GM10266 (cell line): Measurements from ENCODE around the gene TPX2.

Experiments used
- DNase-seq: peaks from one replicate; pipeline ENCODE4 v3.0.0; 2012; ENCODE audit errors: extremely low spot score
- TF ChIP-seq, protein P1 (sequence below): IDR thresholded peaks from 2 replicates; pipeline ENCODE4 v1.5.1; 2012; ENCODE audit warnings: mild to moderate bottlenecking, low read depth; ENCODE audit not compliant: control insufficient read depth, insufficient read depth; ENCODE audit errors: missing control alignments

TPX2 gene

DNA sequence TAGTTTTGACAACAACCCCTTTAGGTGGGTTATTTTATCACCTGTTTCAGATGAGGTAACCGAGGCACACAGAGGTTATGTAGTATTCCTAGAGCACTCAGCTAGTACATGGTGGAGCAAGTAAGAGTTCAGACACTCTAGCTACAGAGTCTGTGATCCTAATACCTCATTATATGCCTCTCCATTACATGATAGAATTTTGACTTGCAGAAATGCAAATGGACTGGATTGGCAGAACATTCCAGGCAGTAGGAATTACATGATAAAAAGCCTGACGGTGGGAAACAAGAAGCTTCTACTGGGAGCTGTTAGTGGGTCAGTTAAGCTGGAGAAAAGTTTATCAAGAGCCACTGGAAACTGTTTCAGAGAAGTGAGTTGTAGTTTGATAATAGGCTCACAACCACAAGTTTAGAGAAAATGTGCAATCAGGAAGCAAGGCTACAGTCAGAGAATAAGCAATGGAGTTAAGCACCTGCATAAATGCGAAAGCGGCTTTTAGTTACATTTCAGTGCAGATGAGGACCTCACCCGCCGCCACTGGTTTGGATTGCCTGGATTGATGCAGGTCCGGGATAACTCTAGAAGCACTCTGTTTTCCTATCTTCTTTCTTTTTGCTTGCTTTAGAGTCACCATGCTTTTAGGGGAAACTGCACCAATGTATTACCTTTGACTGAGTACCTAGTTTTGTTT lies 45.4 kb downstream of the TPX2 start:
- no peak for DNase-seq

DNA sequence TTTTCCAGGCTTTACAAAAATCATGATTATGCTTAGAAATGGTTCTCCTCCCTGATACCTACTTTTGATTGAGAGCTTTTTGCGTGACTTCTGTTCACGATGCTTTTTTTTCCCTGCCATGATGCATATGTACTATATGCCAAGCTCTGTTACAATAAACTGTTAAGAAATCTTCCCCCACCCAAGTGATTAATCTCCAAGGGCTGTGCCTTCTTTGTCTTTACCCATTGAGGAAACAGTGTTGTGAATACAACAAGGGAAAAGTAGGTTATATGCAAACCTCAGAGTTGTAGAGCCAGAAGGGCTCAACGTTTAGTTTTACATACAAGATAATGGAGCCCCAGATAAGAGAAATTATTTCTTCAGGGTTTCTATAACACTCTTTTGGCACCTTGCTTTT lies 46.0 kb downstream of the TPX2 start:
- no peak for DNase-seq
- TF ChIP-seq, protein P1, sequence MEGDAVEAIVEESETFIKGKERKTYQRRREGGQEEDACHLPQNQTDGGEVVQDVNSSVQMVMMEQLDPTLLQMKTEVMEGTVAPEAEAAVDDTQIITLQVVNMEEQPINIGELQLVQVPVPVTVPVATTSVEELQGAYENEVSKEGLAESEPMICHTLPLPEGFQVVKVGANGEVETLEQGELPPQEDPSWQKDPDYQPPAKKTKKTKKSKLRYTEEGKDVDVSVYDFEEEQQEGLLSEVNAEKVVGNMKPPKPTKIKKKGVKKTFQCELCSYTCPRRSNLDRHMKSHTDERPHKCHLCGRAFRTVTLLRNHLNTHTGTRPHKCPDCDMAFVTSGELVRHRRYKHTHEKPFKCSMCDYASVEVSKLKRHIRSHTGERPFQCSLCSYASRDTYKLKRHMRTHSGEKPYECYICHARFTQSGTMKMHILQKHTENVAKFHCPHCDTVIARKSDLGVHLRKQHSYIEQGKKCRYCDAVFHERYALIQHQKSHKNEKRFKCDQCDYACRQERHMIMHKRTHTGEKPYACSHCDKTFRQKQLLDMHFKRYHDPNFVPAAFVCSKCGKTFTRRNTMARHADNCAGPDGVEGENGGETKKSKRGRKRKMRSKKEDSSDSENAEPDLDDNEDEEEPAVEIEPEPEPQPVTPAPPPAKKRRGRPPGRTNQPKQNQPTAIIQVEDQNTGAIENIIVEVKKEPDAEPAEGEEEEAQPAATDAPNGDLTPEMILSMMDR: no peak

More for the DNA sequence above, 45.4 kb downstream of the TPX2 start:
- TF ChIP-seq, protein P1: no peak

DNA sequence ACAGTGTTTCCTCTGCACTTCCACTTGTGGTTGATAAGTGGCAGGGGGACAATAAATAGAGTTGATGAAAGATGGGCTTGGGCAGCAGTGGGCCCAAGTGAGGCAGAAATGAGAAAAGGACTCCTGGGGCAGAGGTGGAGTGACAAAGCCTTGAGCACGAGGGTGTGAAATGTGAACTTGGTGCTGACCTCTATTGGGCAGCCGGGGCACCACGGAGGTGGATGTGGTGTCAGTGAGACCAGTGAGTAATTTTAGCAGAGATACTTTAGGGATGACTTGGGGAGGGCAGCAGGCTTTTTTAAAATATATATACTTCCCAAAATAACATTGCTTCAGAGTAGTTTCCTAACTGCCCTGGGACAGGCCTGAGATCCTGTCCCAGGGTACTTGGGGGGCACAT lies 49.5 kb downstream of the TPX2 start:
- DNase-seq: no peak

DNA sequence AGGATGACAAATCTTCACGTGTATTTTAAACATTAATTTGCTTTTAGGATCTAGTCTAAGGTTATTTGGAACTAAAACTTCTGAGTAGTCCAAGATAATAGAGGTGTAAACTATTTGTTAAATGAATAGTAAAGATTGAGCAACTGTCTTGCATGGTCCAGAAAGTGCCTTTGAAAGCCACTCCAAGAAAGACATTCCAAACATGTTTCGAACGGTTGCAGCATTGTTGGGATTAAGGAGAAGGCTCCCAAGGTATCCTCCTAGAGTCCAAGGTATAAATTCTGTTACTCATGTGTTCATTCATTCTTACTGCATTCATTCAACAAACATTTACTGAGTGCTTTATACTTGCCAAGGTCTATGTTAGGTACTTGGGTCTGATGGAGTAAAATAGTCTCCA lies 51.3 kb downstream of the TPX2 start:
- TF ChIP-seq, protein P1: no peak
- no peak for DNase-seq

More for the DNA sequence above, 49.5 kb downstream of the TPX2 start:
- TF ChIP-seq, protein P1: peak; percentile 16

DNA sequence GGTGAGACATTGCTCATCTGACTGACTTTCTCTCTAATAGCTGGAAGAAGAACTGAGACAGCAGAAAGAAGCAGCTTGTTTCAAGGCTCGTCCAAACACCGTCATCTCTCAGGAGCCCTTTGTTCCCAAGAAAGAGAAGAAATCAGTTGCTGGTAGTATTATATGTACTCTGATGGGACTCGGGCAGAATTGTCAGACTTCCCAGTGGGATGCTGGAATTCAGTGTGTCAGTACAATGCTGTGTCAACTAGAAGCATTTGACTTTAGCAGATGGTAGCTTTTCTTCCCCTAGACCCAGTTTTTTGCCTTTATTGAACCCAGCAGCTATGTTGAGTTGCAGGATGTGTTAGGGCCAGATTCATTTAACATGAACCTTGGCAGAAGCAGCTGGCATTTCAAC lies 58.3 kb downstream of the TPX2 start:
- TF ChIP-seq, protein P1: no peak
- no peak for DNase-seq

DNA sequence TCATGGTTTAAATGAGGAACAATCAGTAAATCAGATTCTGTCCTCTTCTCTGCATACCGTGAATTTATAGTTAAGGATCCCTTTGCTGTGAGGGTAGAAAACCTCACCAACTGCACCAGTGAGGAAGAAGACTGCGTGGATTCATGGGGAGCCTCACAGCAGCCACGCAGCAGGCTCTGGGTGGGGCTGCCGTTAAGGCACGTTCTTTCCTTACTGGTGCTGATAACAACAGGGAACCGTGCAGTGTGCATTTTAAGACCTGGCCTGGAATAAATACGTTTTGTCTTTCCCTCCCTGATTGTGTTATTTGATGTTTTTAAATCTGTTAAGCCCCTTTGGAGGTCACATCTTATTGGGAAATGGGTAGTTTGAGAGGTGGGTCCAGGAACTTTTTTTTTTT lies 62.4 kb downstream of the TPX2 start:
- TF ChIP-seq, protein P1: no peak
- no peak for DNase-seq

DNA sequence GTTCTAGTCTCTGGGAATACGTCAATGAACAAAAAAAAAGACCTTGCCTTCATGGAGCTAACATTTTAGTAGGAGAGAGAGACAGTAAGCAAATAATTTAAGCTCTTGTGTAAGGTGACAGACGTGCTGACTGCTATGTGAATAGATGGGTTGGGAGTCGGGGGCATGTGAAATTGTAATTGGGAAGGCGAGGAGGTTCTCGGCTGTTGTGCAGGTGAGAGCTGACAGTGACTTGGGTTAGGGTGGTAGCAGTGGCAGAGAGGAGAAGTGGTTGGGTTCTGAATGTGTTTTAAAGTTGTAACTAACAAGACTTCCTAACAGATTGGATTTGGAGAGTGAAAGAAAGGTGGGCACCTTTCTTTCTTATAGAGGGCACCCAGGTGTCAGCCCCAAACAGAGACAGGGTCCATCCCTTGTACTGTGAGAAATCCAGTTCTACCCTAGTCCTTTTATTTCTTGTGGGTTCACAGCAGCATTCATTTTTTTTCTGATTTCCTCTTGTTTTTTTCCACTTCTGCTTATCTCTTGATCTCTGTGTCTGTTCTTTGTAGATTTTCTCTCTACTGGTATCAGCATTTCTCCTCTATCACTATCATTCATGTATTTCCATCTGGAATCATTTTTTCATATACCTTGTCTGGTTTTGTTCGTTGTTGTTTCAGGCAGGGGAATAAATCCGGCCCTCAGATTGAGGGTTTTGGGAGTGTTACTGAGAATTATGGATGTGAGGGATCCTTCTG lies 64.6 kb downstream of the TPX2 start:
- no peak for DNase-seq

More for the DNA sequence above, 64.6 kb downstream of the TPX2 start:
- TF ChIP-seq, protein P1: no peak
